LNCAP (cell line): ENCODE results near the gene MGMT.

Experiments
- CTCF ChIP-seq: fragments of 450-650 bp; IDR thresholded peaks from 2 replicates; pipeline ENCODE4 v1.5.1; 2017; ENCODE audit warnings: mild to moderate bottlenecking

Gene MGMT

DNA sequence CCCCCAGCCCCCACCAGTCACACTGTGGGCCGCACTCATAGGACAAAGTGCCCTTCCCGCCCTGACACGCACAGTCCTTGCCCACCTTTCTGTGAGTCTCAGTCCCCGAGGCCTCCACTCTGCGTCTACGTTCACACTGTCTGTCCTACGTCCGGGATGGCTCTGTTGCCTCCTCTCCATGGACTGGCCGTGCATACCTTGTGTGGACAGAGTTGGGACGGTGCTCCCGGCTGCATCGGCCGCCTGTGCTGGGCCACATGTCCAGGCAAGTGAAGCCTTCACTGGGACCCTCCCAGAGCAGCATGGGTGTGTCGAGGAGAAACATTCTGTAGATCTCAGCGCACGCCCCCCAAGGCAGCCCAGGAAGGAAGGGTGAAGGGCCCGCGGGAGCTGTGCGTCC lies 239.0 kb downstream of the MGMT start:
- TF ChIP-seq CTCF: no peak

DNA sequence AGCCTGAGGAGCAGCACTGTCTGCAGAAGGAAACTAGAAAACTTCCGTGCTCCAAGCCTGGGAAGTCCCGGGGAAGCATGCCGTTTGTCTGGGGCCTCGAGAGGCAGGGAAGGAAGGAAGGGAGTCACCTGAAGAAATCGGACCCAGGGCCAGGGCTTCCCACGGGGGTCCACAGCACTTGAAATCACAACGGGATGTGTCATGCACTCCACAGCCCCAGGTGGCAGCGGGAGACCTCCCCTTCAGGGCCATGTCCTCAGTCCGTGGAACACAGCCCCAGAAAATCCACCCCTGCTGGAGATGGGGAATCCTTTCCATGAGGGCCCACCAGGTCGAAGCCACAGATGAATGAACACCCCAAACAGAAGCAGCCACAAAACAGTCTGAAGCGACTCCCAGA lies 239.5 kb downstream of the MGMT start:
- TF ChIP-seq CTCF: no peak

GRCh38 chr10:129707406-129708388 lies 240.7 kb downstream of the MGMT start:
- no peak for TF ChIP-seq CTCF

GRCh38 chr10:129709101-129709500 lies 242.1 kb downstream of the MGMT start:
- no peak for TF ChIP-seq CTCF

DNA sequence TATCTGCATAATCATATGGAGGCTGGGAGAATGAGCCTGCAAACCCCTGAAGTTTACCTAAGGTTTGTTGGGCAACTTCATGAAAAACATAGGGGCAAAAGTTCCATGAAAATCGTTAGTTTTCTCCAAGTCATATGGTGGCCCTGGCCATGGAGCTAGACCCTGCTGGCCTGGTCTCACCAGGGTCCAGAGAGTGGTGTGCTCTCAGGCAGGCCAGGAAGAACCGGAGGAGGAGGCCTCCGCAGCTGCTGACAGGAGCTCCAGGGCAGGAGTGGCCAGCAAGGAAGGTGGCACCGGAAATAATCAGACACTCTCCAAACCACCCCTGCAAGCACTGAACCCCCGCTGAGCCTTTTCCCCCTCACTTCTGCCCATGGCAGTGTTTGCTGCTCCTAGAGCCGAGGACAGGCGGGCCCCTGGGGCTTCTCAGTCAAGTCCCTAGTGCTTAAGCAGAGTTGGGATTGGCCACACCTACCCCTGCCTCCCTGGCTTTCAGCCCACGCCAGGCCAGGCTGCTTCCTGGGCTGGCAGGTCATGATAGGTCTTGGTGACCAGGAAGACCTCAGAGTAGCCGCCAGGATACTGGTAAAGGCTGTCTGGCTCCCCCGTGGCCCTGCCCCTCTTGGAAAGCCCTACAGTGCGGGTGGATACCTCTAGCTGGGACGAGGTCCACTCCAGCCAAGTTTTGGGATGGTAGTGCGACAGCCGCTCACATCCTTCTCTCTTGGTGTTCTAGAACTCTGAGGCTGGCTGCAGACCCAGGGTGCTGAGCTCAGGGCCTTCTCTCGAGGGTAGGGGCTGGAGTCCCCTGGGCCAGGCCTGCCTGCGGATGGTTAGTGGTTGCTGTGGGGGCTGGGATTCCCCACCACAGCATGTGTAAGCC lies 242.8 kb downstream of the MGMT start:
- TF ChIP-seq CTCF: no peak

DNA sequence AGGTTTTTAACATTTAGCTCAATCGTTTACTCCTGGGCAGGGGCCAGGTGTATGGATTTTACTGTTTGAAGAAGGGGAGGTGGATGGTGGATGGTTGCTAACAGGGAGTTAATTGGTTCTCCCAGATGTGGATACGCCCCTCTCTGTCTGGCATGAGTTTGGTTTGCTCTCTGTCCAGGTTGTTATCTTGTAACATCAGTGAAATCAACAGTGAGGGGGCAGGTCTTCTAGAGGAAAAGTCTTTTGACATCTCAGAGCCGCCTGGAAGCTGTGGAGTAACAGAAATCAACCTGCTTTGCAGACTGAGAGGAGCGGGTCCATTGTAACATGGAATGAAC lies 243.4 kb downstream of the MGMT start:
- no peak for TF ChIP-seq CTCF

- no peak for TF ChIP-seq CTCF
Observed at GRCh38 chr10:129711291-129711690, 244.2 kb downstream of the MGMT start.
